Testis (tissue), 5 donors: Measurements from ENCODE around the gene HINT2. TPM values are rescaled to one million over a fixed set of nuclear protein-coding genes. Genes with fewer than 3 reads are reported as not detected.
A peak's percentile ranks its signal among the peaks of the same experiment; 100 is the strongest.

Source experiments
- DNase-seq: peaks from one replicate; pipeline ENCODE4 v3.0.0-alpha.2; 2019
- H3K27ac ChIP-seq, 2 donors: fragments of 200-600 bp; sonication (generic); one replicate each; pipeline ENCODE4 v1.5.1; 2019
- H3K27me3 ChIP-seq: fragments of 200-600 bp; sonication (generic); one replicate; pipeline ENCODE4 v1.5.1; 2019
- H3K36me3 ChIP-seq: fragments of 200-600 bp; sonication (generic); one replicate; pipeline ENCODE4 v1.5.1; 2017; ENCODE audit warnings: low read depth; ENCODE audit errors: missing control alignments
- H3K4me1 ChIP-seq: fragments of 200-600 bp; sonication (generic); one replicate; pipeline ENCODE4 v1.5.1; 2019
- H3K4me3 ChIP-seq, 2 donors: fragments of 200-600 bp; sonication (generic); one replicate each; pipeline ENCODE4 v1.5.1; 2017 to 2019
- H3K9me3 ChIP-seq: fragments of 200-600 bp; sonication (generic); one replicate; pipeline ENCODE4 v1.5.1; 2017
- CTCF ChIP-seq, 3 experiments: fragments of 450-650 bp in 2 of 3; fragments of 200-600 bp in 1 of 3; sonication (generic) in 1 of 3; IDR thresholded peaks; one replicate each; pipeline ENCODE4 v1.5.1; 2016 to 2019; ENCODE audit warnings: antibody characterized with exemption in 3 of 3, mild to moderate bottlenecking in 2 of 3, moderate library complexity in 1 of 3
- POLR2A ChIP-seq: fragments of 450-650 bp; IDR thresholded peaks from one replicate; pipeline ENCODE4 v1.6.1; 2017; ENCODE audit warnings: antibody characterized with exemption, mild to moderate bottlenecking, moderate library complexity
- WGBS, 2 donors: methylation state at CpG; one replicate each; pipeline ENCODE4 v1.1.5; 2018; 5-methylcytosine and 5-hydroxymethylcytosine counted together
- intact Hi-C: fragments of 100-400 bp; cut with DNase I; formaldehyde crosslinking; loops from one replicate; pipeline ENCODE4 v1.15.1; 2023; ENCODE audit warnings: low total_unique reads
- long read RNA-seq, 2 donors: transcript quantifications; one replicate each; lab custom pipeline, GENCODE V29; 2026
- polyA plus RNA-seq: library from polyadenylated mRNA; stranded (reverse); fragments of 350-450 nt; fragmentation: Illumina TruSeq; extraction: RNeasy Lipid Tissue Mini Kit (QIAGEN cat#74804); gene quantifications from one replicate; pipeline ENCODE4 v1.2.3, GENCODE V29; 2014; ENCODE audit warnings: low read depth, low replicate concordance; ENCODE audit not compliant: insufficient read depth
- total RNA-seq, 2 donors: library from RNA; depleted of rRNA; stranded (reverse); fragments of >200 nt; gene quantifications; one replicate each; pipeline ENCODE4 v1.2.3, GENCODE V29; 2016

The HINT2 gene
- 10 to 100 TPM; 36.1 to 36.9 TPM for total RNA-seq
- 55.1 TPM for polyA plus RNA-seq
- long read RNA-seq, donor 1, transcript HINT2-201 (5 exons, 628 nt) = major isoform, 52 of 72 reads
- long read RNA-seq, donor 1, transcript HINT2-202 (4 exons, 734 nt) = minor isoform, 9 of 72 reads
- long read RNA-seq, donor 1, partial matches to known transcripts = 7 of 72 reads
- long read RNA-seq, donor 1, other reads (novel, unspliced or antisense) = 0 of 72 reads
- long read RNA-seq, donor 2, transcript HINT2-202 (4 exons, 734 nt) = minor isoform, 5 of 38 reads
- long read RNA-seq, donor 2, transcript HINT2-201 (5 exons, 628 nt) = major isoform, 29 of 38 reads
- long read RNA-seq, donor 2, partial matches to known transcripts = 0 of 38 reads
- long read RNA-seq, donor 2, other reads (novel, unspliced or antisense) = 0 of 38 reads

- TF ChIP-seq POLR2A (peak; percentile 54), CTCF (IDR thresholded peaks at IDR 0.05) (peak in 1 of 3 experiments; percentile 1)
- H3K27me3 ChIP-seq = no peaks in the 10 kb centered on the region
- peak; percentile 99 for DNase-seq
- intact Hi-C loops = loop anchor here (10.0 kb wide), 1 partner anchor 80 kb away; the partner anchor contains the start of genes CREB3 and TLN1
- H3K9me3 ChIP-seq = no peaks in the 10 kb centered on the region
- peak within 1 kb of the TSS; percentile 83 to 90 for H3K4me3 ChIP-seq
- WGBS, 2 donors = 0 to 1% methylated on average over 19 to 46 of the region's 52 CpGs
- H3K36me3 ChIP-seq = no peaks in the 10 kb centered on the region
- peak within 1 kb of the TSS; percentile 90 to 98 for H3K27ac ChIP-seq
- H3K4me1 ChIP-seq = peaks cover 26% of the 10 kb centered on the region
These were observed at the start of gene HINT2 for GRCh38 chr9:35814841-35815543. Gene HINT2, minus strand, starts transcription at chr9:35815042. Its CDS starts 63 bp downstream, at chr9:35814979.

DNA sequence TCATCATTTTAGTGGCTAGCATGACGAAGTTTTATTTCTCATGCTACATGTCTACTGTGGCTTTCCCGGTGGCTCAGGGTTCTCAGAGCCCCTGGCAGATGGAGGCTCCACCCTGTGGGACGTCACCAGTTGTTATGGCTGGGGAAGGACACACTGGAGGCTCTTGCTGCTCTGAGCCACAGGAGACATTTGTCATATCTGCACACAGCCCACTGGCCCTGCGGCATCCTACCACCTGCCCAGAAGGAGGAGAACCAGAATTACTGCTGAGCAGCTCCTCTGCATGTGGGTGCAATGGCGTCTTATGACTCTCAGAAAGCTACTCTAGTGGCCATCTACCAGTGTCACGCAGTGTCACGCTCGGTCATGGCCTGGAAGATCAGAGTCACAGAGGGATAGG is 48.7 kb upstream of the HINT2 start:
- Histone ChIP-seq H3K9me3 (no peaks in the 10 kb centered on the region), H3K36me3 (no peaks in the 10 kb centered on the region), H3K27ac (no peak overlapping the region), H3K27me3 (no peaks in the 10 kb centered on the region), H3K4me3 (no peak overlapping the region), H3K4me1 (no peaks in the 10 kb centered on the region)
- intact Hi-C loops = no loop called here
- no peak for TF ChIP-seq POLR2A
- TF ChIP-seq CTCF (IDR thresholded peaks at IDR 0.05) = no peak
- no peak for DNase-seq
- WGBS, 2 donors = 76 to 83% methylated on average over 5 to 8 of the region's 8 CpGs

DNA sequence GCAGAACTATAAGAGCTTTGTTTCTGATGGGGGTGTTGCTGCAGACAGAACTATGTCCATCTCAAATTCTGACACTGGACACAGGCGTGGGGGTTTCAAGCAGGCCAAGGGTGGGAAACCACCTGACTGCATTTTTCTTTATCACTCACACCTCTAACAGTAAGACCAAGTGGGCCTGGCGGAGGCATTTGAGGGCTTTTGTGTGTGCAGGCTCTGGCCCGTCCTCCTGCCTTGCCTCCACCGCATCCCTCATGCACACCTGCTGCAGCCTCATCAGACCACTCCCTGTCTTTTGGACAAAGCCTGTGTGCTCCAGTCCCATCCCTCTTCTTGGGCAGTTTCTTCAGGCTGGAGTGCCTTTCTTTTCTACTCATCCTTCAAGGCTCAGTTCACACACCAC is 47.5 kb upstream of the HINT2 start:
- Histone ChIP-seq H3K4me3 (no peak overlapping the region), H3K4me1 (no peaks in the 10 kb centered on the region), H3K9me3 (no peaks in the 10 kb centered on the region), H3K27me3 (no peaks in the 10 kb centered on the region), H3K27ac (no peak overlapping the region), H3K36me3 (no peaks in the 10 kb centered on the region)
- 84 to 90% methylated on average over 4 of the region's 4 CpGs for whole genome bisulfite sequencing, 2 donors
- no peak for DNase-seq
- intact Hi-C loops = no loop called here
- TF ChIP-seq POLR2A (no peak), CTCF (IDR thresholded peaks at IDR 0.05) (no peak)

GRCh38 chr9:35861161-35861897 is 46.5 kb upstream of the HINT2 start:
- Histone ChIP-seq H3K27me3 (no peaks in the 10 kb centered on the region), H3K9me3 (no peaks in the 10 kb centered on the region), H3K27ac (no peak overlapping the region), H3K4me3 (no peak overlapping the region), H3K36me3 (no peaks in the 10 kb centered on the region), H3K4me1 (no peaks in the 10 kb centered on the region)
- intact Hi-C loops = no loop called here
- TF ChIP-seq POLR2A (no peak), CTCF (IDR thresholded peaks at IDR 0.05) (no peak)
- WGBS, 2 donors = 73 to 81% methylated on average over 12 of the region's 12 CpGs
- DNase-seq = no peak
